GM12801 (cell line): Measurements from ENCODE around the gene VOPP1.

Experiments
- TF ChIP-seq, protein P1 (sequence below): IDR thresholded peaks from one replicate; pipeline ENCODE4 v1.5.1; 2011; ENCODE audit warnings: control low read depth; ENCODE audit not compliant: insufficient read length; ENCODE audit errors: extremely low read depth

The VOPP1 gene

DNA sequence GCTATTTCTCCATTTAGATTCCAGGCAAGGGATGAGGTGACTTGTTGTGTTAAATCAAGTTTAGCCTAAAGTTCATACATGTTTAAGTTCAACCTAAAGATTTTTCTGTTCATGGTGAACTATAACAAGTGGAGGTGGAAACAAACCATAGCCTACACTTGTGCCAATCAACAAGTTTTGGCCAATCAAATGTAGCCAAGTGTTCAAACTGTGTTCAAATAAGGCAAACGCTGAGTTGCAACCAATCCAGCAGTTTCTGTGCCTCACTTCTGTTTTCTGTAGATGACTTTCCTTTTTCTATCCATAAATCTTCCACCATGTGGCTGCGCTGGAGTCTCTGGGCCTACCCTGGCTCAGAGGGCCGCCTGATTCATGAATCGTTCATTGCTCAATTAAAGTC is 4.5 kb upstream of the VOPP1 start:
- TF ChIP-seq, protein P1, sequence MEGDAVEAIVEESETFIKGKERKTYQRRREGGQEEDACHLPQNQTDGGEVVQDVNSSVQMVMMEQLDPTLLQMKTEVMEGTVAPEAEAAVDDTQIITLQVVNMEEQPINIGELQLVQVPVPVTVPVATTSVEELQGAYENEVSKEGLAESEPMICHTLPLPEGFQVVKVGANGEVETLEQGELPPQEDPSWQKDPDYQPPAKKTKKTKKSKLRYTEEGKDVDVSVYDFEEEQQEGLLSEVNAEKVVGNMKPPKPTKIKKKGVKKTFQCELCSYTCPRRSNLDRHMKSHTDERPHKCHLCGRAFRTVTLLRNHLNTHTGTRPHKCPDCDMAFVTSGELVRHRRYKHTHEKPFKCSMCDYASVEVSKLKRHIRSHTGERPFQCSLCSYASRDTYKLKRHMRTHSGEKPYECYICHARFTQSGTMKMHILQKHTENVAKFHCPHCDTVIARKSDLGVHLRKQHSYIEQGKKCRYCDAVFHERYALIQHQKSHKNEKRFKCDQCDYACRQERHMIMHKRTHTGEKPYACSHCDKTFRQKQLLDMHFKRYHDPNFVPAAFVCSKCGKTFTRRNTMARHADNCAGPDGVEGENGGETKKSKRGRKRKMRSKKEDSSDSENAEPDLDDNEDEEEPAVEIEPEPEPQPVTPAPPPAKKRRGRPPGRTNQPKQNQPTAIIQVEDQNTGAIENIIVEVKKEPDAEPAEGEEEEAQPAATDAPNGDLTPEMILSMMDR: no peak

DNA sequence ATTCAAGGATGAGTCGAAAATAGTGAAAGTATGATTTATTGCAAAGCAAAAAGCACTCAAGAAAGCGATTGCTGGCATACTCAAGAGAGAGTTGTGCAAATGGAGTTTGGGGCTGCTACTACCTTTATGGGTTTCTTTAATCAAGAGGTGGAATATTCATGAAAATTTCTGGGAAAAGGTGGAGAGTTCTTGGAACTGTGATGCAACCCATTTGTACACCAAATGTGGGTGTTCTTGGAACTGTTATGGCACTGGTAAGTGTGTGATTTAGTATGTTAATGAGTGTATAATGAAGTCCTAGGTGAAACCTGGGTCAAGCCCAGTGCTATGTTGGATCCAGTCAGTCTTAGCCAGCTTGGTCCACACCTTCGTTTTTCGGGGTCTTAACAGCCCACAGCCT is 3.4 kb upstream of the VOPP1 start:
- TF ChIP-seq, protein P1: no peak

DNA sequence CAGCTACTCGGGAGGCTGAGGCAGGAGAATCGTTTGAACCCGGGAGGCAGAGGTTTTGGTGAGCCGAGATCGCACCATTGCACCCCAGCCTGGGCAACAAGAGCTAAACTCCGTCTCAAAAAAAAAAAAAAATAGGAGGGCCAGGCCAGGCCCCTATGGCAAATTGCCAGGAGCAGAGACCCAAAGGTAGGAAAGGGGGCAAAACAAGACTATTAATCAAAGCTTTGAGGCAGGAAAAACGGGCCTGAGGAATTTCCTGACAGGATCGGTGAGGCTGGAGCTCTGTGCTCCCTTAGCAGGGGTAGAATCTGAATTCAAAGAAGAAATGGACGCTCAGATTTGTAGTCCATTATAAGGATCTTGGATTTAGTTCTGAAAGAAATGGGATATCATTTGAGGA is 2.8 kb upstream of the VOPP1 start:
- TF ChIP-seq, protein P1: no peak

DNA sequence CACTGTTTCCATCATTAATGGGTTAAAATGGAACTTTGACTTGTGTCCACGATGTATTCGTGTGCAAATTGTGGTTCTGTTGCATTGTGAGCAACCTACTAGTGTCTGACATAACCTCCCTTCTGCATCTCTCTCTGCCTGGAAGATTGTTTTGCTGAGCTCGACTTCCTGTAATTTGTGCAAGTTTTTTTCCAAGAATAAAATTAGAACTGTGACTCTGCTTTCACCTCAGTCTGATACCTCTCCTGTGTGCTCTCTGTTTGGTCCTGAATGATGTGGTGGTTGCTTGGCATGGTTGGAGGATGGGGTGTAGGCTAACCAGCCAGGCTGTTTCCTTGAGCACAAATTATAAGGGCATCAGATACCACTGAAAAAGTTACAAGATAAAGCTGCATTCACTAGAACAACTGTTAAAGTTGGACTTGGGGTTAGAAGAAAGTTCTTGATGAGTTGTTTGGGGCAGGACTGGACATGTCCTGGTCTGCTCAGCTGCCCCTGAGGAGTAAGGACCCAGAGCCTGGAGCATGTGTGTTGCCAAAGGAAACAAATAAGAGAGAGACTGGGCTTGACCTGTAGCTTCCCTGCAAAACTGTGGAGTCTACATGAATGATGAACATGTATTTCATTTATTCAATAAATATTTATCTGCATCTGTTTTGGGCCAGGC is 1.9 kb upstream of the VOPP1 start:
- TF ChIP-seq, protein P1: no peak

DNA sequence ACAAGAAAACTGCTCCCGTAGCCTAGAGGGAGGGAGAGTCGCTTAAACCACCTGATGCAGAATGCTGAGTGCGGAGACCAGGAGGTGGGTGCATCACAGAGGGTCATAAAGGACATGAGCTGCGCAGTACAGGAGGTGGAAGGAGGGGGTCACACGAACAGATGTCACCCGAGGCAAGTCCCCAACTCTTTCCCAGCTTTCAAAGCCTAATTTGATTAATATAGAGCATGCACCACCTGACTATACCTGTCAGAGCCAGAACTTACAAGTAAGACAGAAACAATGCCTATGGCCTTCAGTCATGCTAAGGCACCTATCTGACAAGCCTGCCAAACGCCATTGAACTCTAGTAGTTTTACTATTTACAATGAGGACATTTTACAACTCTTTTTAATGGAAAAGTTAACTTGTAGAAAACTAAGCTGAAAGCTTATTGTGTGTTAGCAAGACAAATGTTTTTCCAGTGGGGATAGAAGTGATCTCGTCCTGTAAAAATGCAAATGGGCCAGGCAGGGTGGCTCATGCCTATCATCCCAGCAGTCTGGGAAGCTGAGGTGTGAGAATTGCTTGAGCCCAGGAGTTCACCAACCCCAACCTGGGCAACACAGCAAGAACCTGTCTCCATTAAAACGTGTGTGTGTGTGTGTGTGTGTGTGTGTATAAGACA is 1.1 kb upstream of the VOPP1 start:
- TF ChIP-seq, protein P1: no peak

DNA sequence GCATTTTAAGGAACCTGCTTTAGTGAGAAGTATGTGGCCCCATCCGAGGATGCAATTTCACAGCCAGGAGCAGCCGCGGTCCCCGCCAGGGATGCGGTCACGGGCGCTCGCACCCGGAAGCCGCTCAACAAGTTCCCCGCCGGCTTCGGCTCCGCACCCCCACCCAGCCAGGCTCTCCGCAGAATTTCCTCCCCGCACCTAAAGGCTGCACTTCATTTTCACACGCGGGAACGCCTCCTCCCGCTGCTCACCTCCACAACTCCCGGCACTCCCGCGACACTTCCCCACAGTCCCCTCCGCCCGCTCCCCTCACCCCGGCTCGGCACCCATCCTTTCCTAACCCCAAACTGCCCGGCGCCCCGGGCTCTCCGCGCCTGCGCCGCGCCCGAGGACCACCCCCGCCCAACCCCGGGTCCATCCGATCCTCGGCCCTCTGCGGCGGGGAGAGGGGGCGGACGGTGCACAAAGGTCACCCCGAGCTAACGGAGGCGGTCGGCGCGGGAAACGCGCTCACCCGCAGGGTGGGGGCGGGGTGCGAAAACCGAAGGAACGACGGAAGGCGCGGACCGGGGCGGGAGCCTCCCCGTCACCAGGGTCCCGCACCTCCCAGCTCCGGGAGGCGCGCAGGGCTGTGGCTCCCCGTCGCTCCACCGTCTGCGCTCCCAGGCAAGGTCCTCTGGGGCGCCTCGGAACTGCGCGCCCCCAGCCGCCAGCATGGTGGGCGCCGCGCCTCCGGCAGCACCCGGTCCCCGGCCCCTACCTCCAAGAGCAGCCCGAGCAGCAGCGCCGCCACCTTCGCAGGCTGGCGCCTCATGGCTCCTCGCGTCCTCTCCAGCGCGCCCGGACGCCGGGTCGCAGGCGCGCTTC is 558 bp downstream of the VOPP1 start:
- TF ChIP-seq, protein P1: no peak

DNA sequence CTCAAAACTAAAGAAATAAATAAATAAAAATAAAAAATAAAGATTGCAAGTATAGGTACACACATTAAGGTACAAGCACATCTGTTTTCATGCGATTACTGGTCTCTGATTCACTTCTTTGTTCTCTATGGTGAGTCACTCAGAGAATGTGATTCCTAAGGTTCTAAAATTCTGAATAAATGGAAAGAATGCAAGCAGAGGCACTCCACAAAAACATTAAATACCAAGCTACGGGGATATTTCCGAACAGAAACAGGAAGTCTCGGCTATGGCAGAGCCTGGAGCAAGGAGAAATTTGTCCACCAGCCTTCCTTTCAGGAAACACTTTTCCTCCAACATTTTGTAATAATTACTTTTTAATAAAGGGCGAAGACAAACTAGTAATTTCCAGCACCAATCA is 1.4 kb downstream of the VOPP1 start:
- TF ChIP-seq, protein P1: no peak
